MM.1S (cell line): ENCODE data around the gene DUS2.

ENCODE experiments used
- DNase-seq: peaks from one replicate; pipeline ENCODE4 v3.0.0-alpha.2; 2015
- H2AFZ ChIP-seq: fragments of 300-600 bp; sonication (generic); 2 replicates; pipeline ENCODE4 v1.6.0; 2016; ENCODE audit warnings: antibody characterized with exemption, low read length
- H3F3A ChIP-seq: fragments of 300-600 bp; sonication (generic); 2 replicates; pipeline ENCODE4 v1.6.1; 2016; ENCODE audit warnings: mild to moderate bottlenecking, antibody characterized with exemption, low read length, moderate library complexity, mixed read lengths; ENCODE audit not compliant: insufficient read depth
- H3K27ac ChIP-seq: fragments of 300-600 bp; sonication (generic); 2 replicates; pipeline ENCODE4 v1.5.1; 2016; ENCODE audit warnings: mild to moderate bottlenecking, low read length
- H3K27me3 ChIP-seq: fragments of 300-600 bp; sonication (generic); replicated peaks from 2 replicates; pipeline ENCODE4 v1.6.0; 2016; ENCODE audit warnings: low read length; ENCODE audit not compliant: insufficient read depth
- H3K36me3 ChIP-seq: fragments of 300-600 bp; sonication (generic); replicated peaks from 2 replicates; pipeline ENCODE4 v1.6.1; 2016; ENCODE audit warnings: mild to moderate bottlenecking, low read length, mixed read lengths; ENCODE audit not compliant: insufficient read depth
- H3K4me1 ChIP-seq: fragments of 300-600 bp; sonication (generic); 2 replicates; pipeline ENCODE4 v1.6.1; 2016; ENCODE audit warnings: low read length, mixed read lengths
- H3K4me2 ChIP-seq: fragments of 300-600 bp; sonication (generic); 2 replicates; pipeline ENCODE4 v1.6.0; 2016; ENCODE audit warnings: low read depth, low read length
- H3K4me3 ChIP-seq: fragments of 300-600 bp; sonication (generic); 2 replicates; pipeline ENCODE4 v1.5.1; 2016; ENCODE audit warnings: low read length, mixed read lengths
- H3K79me2 ChIP-seq: fragments of 300-600 bp; sonication (generic); 2 replicates; pipeline ENCODE4 v1.6.1; 2016; ENCODE audit warnings: mixed run types, low read length, mixed read lengths
- H3K9ac ChIP-seq: fragments of 300-600 bp; sonication (generic); 2 replicates; pipeline ENCODE4 v1.6.1; 2016; ENCODE audit warnings: low read length, mixed read lengths
- H3K9me2 ChIP-seq: fragments of 300-600 bp; sonication (generic); replicated peaks from 2 replicates; pipeline ENCODE4 v1.6.1; 2016; ENCODE audit warnings: mild to moderate bottlenecking, low read length, mixed read lengths; ENCODE audit not compliant: insufficient read depth
- H3K9me3 ChIP-seq: fragments of 300-600 bp; sonication (generic); replicated peaks from 2 replicates; pipeline ENCODE4 v1.6.1; 2016; ENCODE audit warnings: mild to moderate bottlenecking, low read length, mixed read lengths; ENCODE audit not compliant: insufficient read depth
- H4K20me1 ChIP-seq: fragments of 300-600 bp; sonication (generic); 2 replicates; pipeline ENCODE4 v1.6.1; 2016; ENCODE audit warnings: mild to moderate bottlenecking, low read length, moderate library complexity, mixed read lengths; ENCODE audit not compliant: insufficient read depth
- EZH2 ChIP-seq: fragments of 300-600 bp; sonication (generic); optimal IDR thresholded peaks from 2 replicates; pipeline ENCODE3; 2017; ENCODE audit warnings: low read depth, mild to moderate bottlenecking, antibody characterized with exemption, low read length, mixed read lengths
- EZH2phosphoT487 ChIP-seq: fragments of 300-600 bp; sonication (generic); IDR thresholded peaks from 2 replicates; pipeline ENCODE4 v1.6.1; 2018; ENCODE audit warnings: antibody characterized with exemption, low read length
- TF ChIP-seq, protein P1 (sequence below): fragments of 300-600 bp; sonication (generic); IDR thresholded peaks from 2 replicates; pipeline ENCODE4 v1.5.1; 2016; ENCODE audit warnings: antibody characterized with exemption, low read length, mixed read lengths

Gene DUS2

GRCh38 chr16:68059804-68060203, 36.7 kb downstream of the DUS2 start:
- Histone ChIP-seq H3K9me3 (no peaks in the 10 kb centered on the region), H3K27ac (no peak overlapping the region), H2AFZ (no peak overlapping the region), H4K20me1 (no peaks in the 10 kb centered on the region), H3K4me2 (no peak overlapping the region), H3K4me3 (no peak overlapping the region), H3K27me3 (no peaks in the 10 kb centered on the region), H3K4me1 (no peaks in the 10 kb centered on the region), H3K79me2 (no peaks in the 10 kb centered on the region), H3K9me2 (no peaks in the 10 kb centered on the region), H3F3A (no peaks in the 10 kb centered on the region), H3K9ac (no peak overlapping the region), H3K36me3 (no peaks in the 10 kb centered on the region)
- TF ChIP-seq, protein P1, sequence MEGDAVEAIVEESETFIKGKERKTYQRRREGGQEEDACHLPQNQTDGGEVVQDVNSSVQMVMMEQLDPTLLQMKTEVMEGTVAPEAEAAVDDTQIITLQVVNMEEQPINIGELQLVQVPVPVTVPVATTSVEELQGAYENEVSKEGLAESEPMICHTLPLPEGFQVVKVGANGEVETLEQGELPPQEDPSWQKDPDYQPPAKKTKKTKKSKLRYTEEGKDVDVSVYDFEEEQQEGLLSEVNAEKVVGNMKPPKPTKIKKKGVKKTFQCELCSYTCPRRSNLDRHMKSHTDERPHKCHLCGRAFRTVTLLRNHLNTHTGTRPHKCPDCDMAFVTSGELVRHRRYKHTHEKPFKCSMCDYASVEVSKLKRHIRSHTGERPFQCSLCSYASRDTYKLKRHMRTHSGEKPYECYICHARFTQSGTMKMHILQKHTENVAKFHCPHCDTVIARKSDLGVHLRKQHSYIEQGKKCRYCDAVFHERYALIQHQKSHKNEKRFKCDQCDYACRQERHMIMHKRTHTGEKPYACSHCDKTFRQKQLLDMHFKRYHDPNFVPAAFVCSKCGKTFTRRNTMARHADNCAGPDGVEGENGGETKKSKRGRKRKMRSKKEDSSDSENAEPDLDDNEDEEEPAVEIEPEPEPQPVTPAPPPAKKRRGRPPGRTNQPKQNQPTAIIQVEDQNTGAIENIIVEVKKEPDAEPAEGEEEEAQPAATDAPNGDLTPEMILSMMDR = no peak
- TF ChIP-seq EZH2 = no peak
- TF ChIP-seq EZH2phosphoT487 = no peak
- DNase-seq = no peak

DNA sequence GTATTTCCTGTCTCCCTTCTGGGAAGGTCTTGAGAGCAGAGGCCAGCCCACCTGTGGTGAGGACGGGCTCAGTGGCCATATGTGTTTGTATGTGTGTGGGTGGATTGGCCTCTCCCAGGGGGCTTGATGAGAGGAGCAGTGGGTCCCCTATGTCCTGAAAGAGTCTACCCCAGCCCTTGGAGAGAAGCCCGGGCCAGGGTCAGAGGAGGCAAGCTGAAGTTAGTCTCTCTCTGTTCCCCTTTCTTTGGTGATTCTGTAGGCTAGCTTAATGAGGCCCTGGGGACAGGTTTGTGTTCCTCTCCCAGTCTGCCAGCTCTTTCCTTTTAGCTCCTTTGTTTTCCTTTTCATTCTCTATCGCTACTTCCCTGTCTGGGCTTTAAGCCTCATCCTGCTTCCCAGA, 38.3 kb downstream of the DUS2 start:
- no peak overlapping the region for H3K9ac ChIP-seq
- H3K4me1 ChIP-seq = no peaks in the 10 kb centered on the region
- no peaks in the 10 kb centered on the region for H3F3A ChIP-seq
- H3K27ac ChIP-seq = no peak overlapping the region
- no peaks in the 10 kb centered on the region for H3K27me3 ChIP-seq
- no peak overlapping the region for H3K4me2 ChIP-seq
- TF ChIP-seq EZH2phosphoT487 = no peak
- TF ChIP-seq EZH2 = no peak
- H3K9me3 ChIP-seq = no peaks in the 10 kb centered on the region
- no peaks in the 10 kb centered on the region for H3K9me2 ChIP-seq
- H3K4me3 ChIP-seq = no peak overlapping the region
- no peaks in the 10 kb centered on the region for H4K20me1 ChIP-seq
- no peak for DNase-seq
- H3K79me2 ChIP-seq = no peaks in the 10 kb centered on the region
- H3K36me3 ChIP-seq = no peaks in the 10 kb centered on the region
- no peak overlapping the region for H2AFZ ChIP-seq

- Histone ChIP-seq H3K36me3 (no peaks in the 10 kb centered on the region), H3K4me3 (no peak overlapping the region), H3K27ac (no peak overlapping the region), H3K79me2 (no peaks in the 10 kb centered on the region), H3F3A (no peaks in the 10 kb centered on the region), H3K9me2 (no peaks in the 10 kb centered on the region), H3K9ac (no peak overlapping the region), H3K9me3 (no peaks in the 10 kb centered on the region), H3K27me3 (no peaks in the 10 kb centered on the region), H2AFZ (no peak overlapping the region), H4K20me1 (no peaks in the 10 kb centered on the region), H3K4me1 (no peaks in the 10 kb centered on the region), H3K4me2 (no peak overlapping the region)
- no peak for DNase-seq
- TF ChIP-seq EZH2phosphoT487 (no peak), EZH2 (no peak)
- TF ChIP-seq, protein P1 = no peak
These were observed 39.9 kb downstream of the DUS2 start for GRCh38 chr16:68062910-68063393.

DNA sequence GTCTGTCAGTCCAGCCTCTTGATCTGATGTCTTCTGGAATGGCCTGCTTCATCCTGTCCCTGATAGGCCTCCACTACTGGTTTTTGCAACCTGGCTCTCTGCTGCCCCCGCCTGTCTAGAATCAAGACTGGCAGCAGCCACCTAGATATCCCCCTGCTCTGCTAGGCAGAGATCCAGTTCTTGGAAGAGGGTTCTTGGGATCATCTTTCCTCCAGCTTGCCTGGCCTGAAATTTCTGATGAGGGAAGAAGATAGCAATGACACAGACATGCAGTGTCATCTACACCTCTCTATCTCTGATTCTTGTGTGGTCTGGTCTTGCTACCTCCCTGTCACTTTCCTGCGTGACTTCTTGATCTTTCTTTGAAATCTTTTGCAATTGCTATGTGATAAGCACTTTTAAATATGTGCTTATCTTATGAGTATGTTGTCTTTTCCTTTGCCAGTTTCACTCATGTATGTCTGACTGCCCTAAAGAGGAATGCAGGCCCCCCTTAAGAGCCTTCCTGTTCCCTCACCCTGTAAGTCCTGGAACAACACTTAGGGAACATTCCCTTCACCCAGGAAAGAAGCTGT, 41.8 kb downstream of the DUS2 start:
- Histone ChIP-seq H3K79me2 (no peaks in the 10 kb centered on the region), H3K36me3 (no peaks in the 10 kb centered on the region), H4K20me1 (no peaks in the 10 kb centered on the region), H3K4me2 (no peak overlapping the region), H3F3A (no peaks in the 10 kb centered on the region), H3K9me3 (no peaks in the 10 kb centered on the region), H3K27ac (no peak overlapping the region), H3K9ac (no peak overlapping the region), H3K4me1 (no peaks in the 10 kb centered on the region), H3K4me3 (no peak overlapping the region), H2AFZ (no peak overlapping the region), H3K27me3 (no peaks in the 10 kb centered on the region), H3K9me2 (no peaks in the 10 kb centered on the region)
- peak; percentile 46 for DNase-seq
- TF ChIP-seq EZH2phosphoT487 = no peak
- TF ChIP-seq, protein P1 = peak; percentile 83
- TF ChIP-seq EZH2 = no peak
